ENCODE measurements around the gene NSFL1C.

- TF ChIP-seq CTCF (IDR thresholded peaks at IDR 0.05) (no peak), CBX8 (IDR thresholded peaks at IDR 0.05) (no peak), RAD21 (conservative IDR thresholded peaks at IDR 0.05 in 1 of 2, IDR thresholded peaks at IDR 0.05 in 1 of 2) (no peak), POLR2A (IDR thresholded peaks at IDR 0.05; ENCODE audit: low read length) (no peak), NR3C1 (IDR thresholded peaks at IDR 0.05) (no peak), CBX2 (IDR thresholded peaks at IDR 0.05; ENCODE audit: borderline replicate concordance, low read depth) (no peak), PHF8 (IDR thresholded peaks at IDR 0.05; ENCODE audit: borderline replicate concordance, low read depth) (no peak), BHLHE40 (IDR thresholded peaks at IDR 0.05; ENCODE audit: low read depth, low read length) (no peak), MYC (IDR thresholded peaks at IDR 0.05; ENCODE audit: borderline replicate concordance, low read length) (no peak)
- TF ChIP-seq, protein P1, sequence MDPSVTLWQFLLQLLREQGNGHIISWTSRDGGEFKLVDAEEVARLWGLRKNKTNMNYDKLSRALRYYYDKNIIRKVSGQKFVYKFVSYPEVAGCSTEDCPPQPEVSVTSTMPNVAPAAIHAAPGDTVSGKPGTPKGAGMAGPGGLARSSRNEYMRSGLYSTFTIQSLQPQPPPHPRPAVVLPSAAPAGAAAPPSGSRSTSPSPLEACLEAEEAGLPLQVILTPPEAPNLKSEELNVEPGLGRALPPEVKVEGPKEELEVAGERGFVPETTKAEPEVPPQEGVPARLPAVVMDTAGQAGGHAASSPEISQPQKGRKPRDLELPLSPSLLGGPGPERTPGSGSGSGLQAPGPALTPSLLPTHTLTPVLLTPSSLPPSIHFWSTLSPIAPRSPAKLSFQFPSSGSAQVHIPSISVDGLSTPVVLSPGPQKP (IDR thresholded peaks at IDR 0.05; ENCODE audit: low read depth, low read length): no peak
- TF ChIP-seq, protein P2, sequence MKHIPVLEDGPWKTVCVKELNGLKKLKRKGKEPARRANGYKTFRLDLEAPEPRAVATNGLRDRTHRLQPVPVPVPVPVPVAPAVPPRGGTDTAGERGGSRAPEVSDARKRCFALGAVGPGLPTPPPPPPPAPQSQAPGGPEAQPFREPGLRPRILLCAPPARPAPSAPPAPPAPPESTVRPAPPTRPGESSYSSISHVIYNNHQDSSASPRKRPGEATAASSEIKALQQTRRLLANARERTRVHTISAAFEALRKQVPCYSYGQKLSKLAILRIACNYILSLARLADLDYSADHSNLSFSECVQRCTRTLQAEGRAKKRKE (CRISPR knock-in tag; IDR thresholded peaks at IDR 0.05; ENCODE audit: low read depth): no peak
Observed at GRCh38 chr20:1456300-1456699, 10.3 kb downstream of the NSFL1C start.

Data from A549 (cell line).